Measurements from ENCODE around the gene ZBED6.

The ZBED6 gene

DNA sequence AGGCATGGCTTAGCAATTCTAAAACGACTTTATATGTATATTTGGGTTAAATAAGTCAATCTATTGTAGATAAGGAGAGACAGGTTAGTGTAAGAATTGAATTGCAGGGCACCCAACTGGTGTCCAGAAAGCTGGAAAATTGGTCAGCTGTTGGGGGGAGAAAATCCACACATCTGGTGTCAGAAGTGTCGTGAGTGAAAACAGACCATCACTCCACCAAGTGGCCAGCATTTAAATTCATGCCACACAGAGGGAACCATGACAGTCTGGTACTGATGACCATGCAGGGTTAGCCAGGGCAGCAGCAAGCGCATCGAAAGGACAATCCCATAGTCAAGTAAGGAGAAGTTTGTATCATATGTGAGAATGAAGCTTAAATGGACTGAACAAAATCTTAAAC lies 18.8 kb upstream of the ZBED6 start:
- DNase-seq (ENCODE audit: low spot score), result no peak
- whole genome bisulfite sequencing, 2 donors (ENCODE audit: extremely low coverage in 2 of 2, insufficient read length in 2 of 2, insufficient replicate concordance in 1 of 2), result no CpG with 5 or more reads among the region's 4 CpGs
- no peak overlapping the region for H2BK120ac ChIP-seq (ENCODE audit: low read depth, low read length)

DNA sequence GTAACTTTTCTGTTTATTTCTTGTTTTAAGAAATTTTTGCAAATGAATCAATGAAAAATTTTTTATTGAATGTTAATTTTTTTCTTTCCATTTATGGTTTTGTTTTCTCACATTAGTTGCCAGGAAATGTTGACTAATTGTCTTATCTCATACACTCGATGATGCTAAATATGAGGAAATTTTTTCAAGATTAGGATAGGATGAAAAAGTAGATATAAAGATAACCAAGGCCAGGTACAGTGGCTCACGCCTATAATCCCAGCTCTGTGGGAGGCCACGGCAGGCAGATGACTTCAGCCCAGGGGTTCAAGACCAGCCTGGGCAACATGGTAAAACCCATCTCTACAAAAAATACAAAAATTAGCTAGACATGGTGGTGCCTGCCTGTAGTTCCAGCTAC lies 17.8 kb upstream of the ZBED6 start:
- Histone ChIP-seq H3K4me3 (ENCODE audit: low read length in 2 of 2) (no peak overlapping the region), H3K4ac (ENCODE audit: low read length) (no peak overlapping the region), H2BK15ac (ENCODE audit: low read length) (no peak overlapping the region), H3K27ac (replicated peaks; ENCODE audit: low read length) (no peak overlapping the region), H4K91ac (ENCODE audit: low read depth, low read length, poor library complexity) (no peak overlapping the region), H3K9me3 (replicated peaks in 1 of 2; ENCODE audit: control insufficient read depth in 2 of 2, insufficient read depth in 1 of 2, low read depth in 1 of 2, low read length in 2 of 2) (no peaks in the 10 kb centered on the region), H3K23ac (ENCODE audit: low read depth, low read length, poor library complexity) (no peak overlapping the region), H3K79me1 (ENCODE audit: low read depth, low read length) (no peaks in the 10 kb centered on the region), H3K9ac (ENCODE audit: low read depth, low read length, poor library complexity) (no peak overlapping the region), H2BK120ac (ENCODE audit: low read depth, low read length) (no peak overlapping the region), H3K4me1 (ENCODE audit: control insufficient read depth in 2 of 2, insufficient read depth in 1 of 2, low read depth in 1 of 2, low read length in 2 of 2) (no peaks in the 10 kb centered on the region), H2BK12ac (ENCODE audit: low read length) (no peak overlapping the region), H4K8ac (ENCODE audit: low read depth, low read length) (no peak overlapping the region), H3K14ac (ENCODE audit: low read length) (no peak overlapping the region), H3K4me2 (ENCODE audit: insufficient read depth, low read length, poor library complexity, severe bottlenecking) (no peak overlapping the region), H3K18ac (ENCODE audit: low read length) (no peak overlapping the region), H3K27me3 (ENCODE audit: control insufficient read depth in 3 of 3, insufficient read depth in 3 of 3, low read depth in 1 of 3, low read length in 3 of 3) (peaks cover 0 to 4% (median 0%) of the 10 kb centered on the region in 3 experiments), H3K36me3 (replicated peaks in 1 of 2; ENCODE audit: control insufficient read depth in 2 of 2, insufficient read depth in 2 of 2, low read length in 2 of 2) (no peaks in the 10 kb centered on the region), H2BK5ac (ENCODE audit: low read length) (no peak overlapping the region), H2AK5ac (ENCODE audit: low read depth, low read length) (no peak overlapping the region), H2AFZ (ENCODE audit: low read length) (no peak overlapping the region)
- no CpG with 5 or more reads among the region's 3 CpGs for WGBS, 2 donors (ENCODE audit: extremely low coverage in 2 of 2, insufficient read length in 2 of 2, insufficient replicate concordance in 1 of 2)
- DNase-seq (ENCODE audit: low spot score), result no peak

More for the DNA sequence above, 18.8 kb upstream of the ZBED6 start:
- H3K18ac ChIP-seq (ENCODE audit: low read length), result no peak overlapping the region
- no peaks in the 10 kb centered on the region for H3K79me1 ChIP-seq (ENCODE audit: low read depth, low read length)
- H3K23ac ChIP-seq (ENCODE audit: low read depth, low read length, poor library complexity), result no peak overlapping the region
- H3K9me3 ChIP-seq (replicated peaks in 1 of 2; ENCODE audit: control insufficient read depth in 2 of 2, insufficient read depth in 1 of 2, low read depth in 1 of 2, low read length in 2 of 2), result no peaks in the 10 kb centered on the region
- H2BK12ac ChIP-seq (ENCODE audit: low read length), result no peak overlapping the region
- no peak overlapping the region for H3K4me2 ChIP-seq (ENCODE audit: insufficient read depth, low read length, poor library complexity, severe bottlenecking)
- no peaks in the 10 kb centered on the region for H3K36me3 ChIP-seq (replicated peaks in 1 of 2; ENCODE audit: control insufficient read depth in 2 of 2, insufficient read depth in 2 of 2, low read length in 2 of 2)
- H2BK15ac ChIP-seq (ENCODE audit: low read length), result no peak overlapping the region
- H3K4me1 ChIP-seq (ENCODE audit: control insufficient read depth in 2 of 2, insufficient read depth in 1 of 2, low read depth in 1 of 2, low read length in 2 of 2), result no peaks in the 10 kb centered on the region
- H3K14ac ChIP-seq (ENCODE audit: low read length), result no peak overlapping the region
- no peak overlapping the region for H4K8ac ChIP-seq (ENCODE audit: low read depth, low read length)
- no peak overlapping the region for H2BK5ac ChIP-seq (ENCODE audit: low read length)
- H3K27me3 ChIP-seq (ENCODE audit: control insufficient read depth in 3 of 3, insufficient read depth in 3 of 3, low read depth in 1 of 3, low read length in 3 of 3), result peaks cover 0 to 4% (median 0%) of the 10 kb centered on the region in 3 experiments
- H4K91ac ChIP-seq (ENCODE audit: low read depth, low read length, poor library complexity), result no peak overlapping the region
- no peak overlapping the region for H2AK5ac ChIP-seq (ENCODE audit: low read depth, low read length)
- H3K4ac ChIP-seq (ENCODE audit: low read length), result no peak overlapping the region
- H2AFZ ChIP-seq (ENCODE audit: low read length), result no peak overlapping the region
- H3K9ac ChIP-seq (ENCODE audit: low read depth, low read length, poor library complexity), result no peak overlapping the region
- H3K27ac ChIP-seq (replicated peaks; ENCODE audit: low read length), result no peak overlapping the region
- no peak overlapping the region for H3K4me3 ChIP-seq (ENCODE audit: low read length in 2 of 2)

DNA sequence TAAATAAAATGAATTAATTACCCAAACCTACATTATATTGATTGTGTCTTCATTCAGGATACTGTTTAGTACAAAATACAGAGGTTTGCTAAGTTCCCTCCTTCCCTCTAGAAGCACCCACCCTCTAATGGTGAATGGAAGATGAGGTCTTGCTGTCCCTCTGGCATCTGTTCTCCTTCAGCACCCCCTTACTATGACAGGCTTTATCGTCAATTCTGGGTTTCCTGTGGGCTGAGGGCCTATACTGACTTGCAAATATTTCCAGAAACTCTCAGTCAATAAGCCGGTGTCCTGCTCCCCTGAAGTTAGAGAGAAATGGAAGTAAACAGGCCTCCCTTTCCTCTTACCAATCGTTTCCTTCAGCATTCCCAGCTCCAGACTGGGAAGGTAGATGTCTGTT lies 17.3 kb upstream of the ZBED6 start:
- Histone ChIP-seq H3K23ac (ENCODE audit: low read depth, low read length, poor library complexity) (no peak overlapping the region), H4K91ac (ENCODE audit: low read depth, low read length, poor library complexity) (no peak overlapping the region), H3K14ac (ENCODE audit: low read length) (no peak overlapping the region), H3K27me3 (ENCODE audit: control insufficient read depth in 3 of 3, insufficient read depth in 3 of 3, low read depth in 1 of 3, low read length in 3 of 3) (peaks cover 0 to 4% (median 0%) of the 10 kb centered on the region in 3 experiments), H3K9me3 (replicated peaks in 1 of 2; ENCODE audit: control insufficient read depth in 2 of 2, insufficient read depth in 1 of 2, low read depth in 1 of 2, low read length in 2 of 2) (no peaks in the 10 kb centered on the region), H3K9ac (ENCODE audit: low read depth, low read length, poor library complexity) (no peak overlapping the region), H2BK15ac (ENCODE audit: low read length) (no peak overlapping the region), H3K18ac (ENCODE audit: low read length) (no peak overlapping the region), H3K4ac (ENCODE audit: low read length) (no peak overlapping the region), H3K4me1 (ENCODE audit: control insufficient read depth in 2 of 2, insufficient read depth in 1 of 2, low read depth in 1 of 2, low read length in 2 of 2) (no peaks in the 10 kb centered on the region), H3K4me3 (ENCODE audit: low read length in 2 of 2) (no peak overlapping the region), H3K4me2 (ENCODE audit: insufficient read depth, low read length, poor library complexity, severe bottlenecking) (no peak overlapping the region), H3K36me3 (replicated peaks in 1 of 2; ENCODE audit: control insufficient read depth in 2 of 2, insufficient read depth in 2 of 2, low read length in 2 of 2) (no peaks in the 10 kb centered on the region), H2AK5ac (ENCODE audit: low read depth, low read length) (no peak overlapping the region), H2AFZ (ENCODE audit: low read length) (no peak overlapping the region), H2BK12ac (ENCODE audit: low read length) (no peak overlapping the region), H3K27ac (replicated peaks; ENCODE audit: low read length) (no peak overlapping the region), H2BK5ac (ENCODE audit: low read length) (no peak overlapping the region), H3K79me1 (ENCODE audit: low read depth, low read length) (no peaks in the 10 kb centered on the region), H4K8ac (ENCODE audit: low read depth, low read length) (no peak overlapping the region), H2BK120ac (ENCODE audit: low read depth, low read length) (no peak overlapping the region)
- no CpG with 5 or more reads among the region's 3 CpGs for WGBS, 2 donors (ENCODE audit: extremely low coverage in 2 of 2, insufficient read length in 2 of 2, insufficient replicate concordance in 1 of 2)
- no peak for DNase-seq (ENCODE audit: low spot score)

DNA sequence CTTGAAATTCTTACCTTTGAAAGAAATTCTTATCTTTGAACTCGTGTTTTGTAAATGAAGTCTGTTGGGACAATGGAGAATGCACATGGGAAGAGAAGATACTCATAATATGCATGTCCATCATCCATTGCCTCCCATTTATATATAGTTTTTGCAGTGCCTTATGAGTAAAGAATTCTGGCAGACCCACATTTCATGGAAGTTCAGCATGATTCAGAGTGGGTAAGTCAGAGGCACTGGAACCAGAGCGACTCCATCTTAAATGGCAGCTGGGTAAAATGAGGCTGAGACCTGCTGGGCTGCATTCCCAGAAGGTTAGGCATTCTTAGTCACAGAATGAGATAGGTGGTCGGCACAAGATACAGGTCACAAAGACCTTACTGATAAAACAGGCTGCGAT lies 16.6 kb upstream of the ZBED6 start:
- no peak overlapping the region for H3K14ac ChIP-seq (ENCODE audit: low read length)
- H2BK120ac ChIP-seq (ENCODE audit: low read depth, low read length), result no peak overlapping the region
- no peak overlapping the region for H3K4me2 ChIP-seq (ENCODE audit: insufficient read depth, low read length, poor library complexity, severe bottlenecking)
- no peak overlapping the region for H2AK5ac ChIP-seq (ENCODE audit: low read depth, low read length)
- no peak overlapping the region for H4K8ac ChIP-seq (ENCODE audit: low read depth, low read length)
- H4K91ac ChIP-seq (ENCODE audit: low read depth, low read length, poor library complexity), result no peak overlapping the region
- no peaks in the 10 kb centered on the region for H3K9me3 ChIP-seq (replicated peaks in 1 of 2; ENCODE audit: control insufficient read depth in 2 of 2, insufficient read depth in 1 of 2, low read depth in 1 of 2, low read length in 2 of 2)
- H3K27me3 ChIP-seq (ENCODE audit: control insufficient read depth in 3 of 3, insufficient read depth in 3 of 3, low read depth in 1 of 3, low read length in 3 of 3), result peaks cover 0 to 4% (median 0%) of the 10 kb centered on the region in 3 experiments
- no CpG with 5 or more reads among the region's 4 CpGs for WGBS, 2 donors (ENCODE audit: extremely low coverage in 2 of 2, insufficient read length in 2 of 2, insufficient replicate concordance in 1 of 2)
- no peak overlapping the region for H3K4ac ChIP-seq (ENCODE audit: low read length)
- no peak overlapping the region for H2BK12ac ChIP-seq (ENCODE audit: low read length)
- H3K18ac ChIP-seq (ENCODE audit: low read length), result no peak overlapping the region
- no peak overlapping the region for H3K9ac ChIP-seq (ENCODE audit: low read depth, low read length, poor library complexity)
- H2BK5ac ChIP-seq (ENCODE audit: low read length), result no peak overlapping the region
- DNase-seq (ENCODE audit: low spot score), result no peak
- no peak overlapping the region for H3K4me3 ChIP-seq (ENCODE audit: low read length in 2 of 2)
- H3K27ac ChIP-seq (replicated peaks; ENCODE audit: low read length), result no peak overlapping the region
- no peak overlapping the region for H2AFZ ChIP-seq (ENCODE audit: low read length)
- no peaks in the 10 kb centered on the region for H3K4me1 ChIP-seq (ENCODE audit: control insufficient read depth in 2 of 2, insufficient read depth in 1 of 2, low read depth in 1 of 2, low read length in 2 of 2)
- H3K79me1 ChIP-seq (ENCODE audit: low read depth, low read length), result no peaks in the 10 kb centered on the region
- no peak overlapping the region for H3K23ac ChIP-seq (ENCODE audit: low read depth, low read length, poor library complexity)
- H2BK15ac ChIP-seq (ENCODE audit: low read length), result no peak overlapping the region
- no peaks in the 10 kb centered on the region for H3K36me3 ChIP-seq (replicated peaks in 1 of 2; ENCODE audit: control insufficient read depth in 2 of 2, insufficient read depth in 2 of 2, low read length in 2 of 2)
